Measurements from ENCODE around the gene LYPD6B. TPM values are rescaled to one million over a fixed set of nuclear protein-coding genes. Genes with fewer than 3 reads are reported as not detected.

Gene LYPD6B
- total RNA-seq, 6 experiments from 2014 or later: 18.3 to 91.5 (median 23.2) TPM

DNA sequence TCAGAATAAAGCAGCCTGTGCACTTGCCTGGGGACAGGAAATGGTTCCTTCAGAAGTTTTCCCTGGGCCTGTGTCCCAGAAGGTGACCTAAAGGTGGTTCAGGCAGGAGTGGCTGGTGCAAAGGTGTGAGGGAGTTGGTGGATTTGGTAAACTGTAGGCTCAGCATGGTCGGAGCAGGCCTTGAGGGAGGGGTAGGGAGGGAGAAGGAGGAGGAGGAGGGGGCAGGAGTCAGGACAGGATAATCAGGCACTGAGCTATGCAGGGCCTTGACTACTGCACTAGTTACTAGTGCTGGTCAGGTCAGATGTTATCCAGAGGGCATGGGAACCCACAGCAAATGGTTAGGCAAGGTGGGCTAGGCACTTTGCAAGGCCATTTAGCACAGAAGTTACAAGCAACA lies 21.3 kb downstream of the LYPD6B start:
- no peaks in the 10 kb centered on the region for H3K9me3 Mint-ChIP-seq
- H3K27ac Mint-ChIP-seq: peak overlapping the region; percentile 58; the same call in 1 of the 2 replicates
- TF ChIP-seq, protein P1, sequence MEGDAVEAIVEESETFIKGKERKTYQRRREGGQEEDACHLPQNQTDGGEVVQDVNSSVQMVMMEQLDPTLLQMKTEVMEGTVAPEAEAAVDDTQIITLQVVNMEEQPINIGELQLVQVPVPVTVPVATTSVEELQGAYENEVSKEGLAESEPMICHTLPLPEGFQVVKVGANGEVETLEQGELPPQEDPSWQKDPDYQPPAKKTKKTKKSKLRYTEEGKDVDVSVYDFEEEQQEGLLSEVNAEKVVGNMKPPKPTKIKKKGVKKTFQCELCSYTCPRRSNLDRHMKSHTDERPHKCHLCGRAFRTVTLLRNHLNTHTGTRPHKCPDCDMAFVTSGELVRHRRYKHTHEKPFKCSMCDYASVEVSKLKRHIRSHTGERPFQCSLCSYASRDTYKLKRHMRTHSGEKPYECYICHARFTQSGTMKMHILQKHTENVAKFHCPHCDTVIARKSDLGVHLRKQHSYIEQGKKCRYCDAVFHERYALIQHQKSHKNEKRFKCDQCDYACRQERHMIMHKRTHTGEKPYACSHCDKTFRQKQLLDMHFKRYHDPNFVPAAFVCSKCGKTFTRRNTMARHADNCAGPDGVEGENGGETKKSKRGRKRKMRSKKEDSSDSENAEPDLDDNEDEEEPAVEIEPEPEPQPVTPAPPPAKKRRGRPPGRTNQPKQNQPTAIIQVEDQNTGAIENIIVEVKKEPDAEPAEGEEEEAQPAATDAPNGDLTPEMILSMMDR (IDR thresholded peaks at IDR 0.05): no peak
- H3K27me3 Mint-ChIP-seq (ENCODE audit: insufficient read depth): no peaks in the 10 kb centered on the region; the same call in none of the 2 replicates
- H3K4me3 Mint-ChIP-seq: no peak overlapping the region
- peaks cover 81% of the 10 kb centered on the region for H3K4me1 Mint-ChIP-seq (ENCODE audit: low read depth)
- no peaks in the 10 kb centered on the region for H3K36me3 Mint-ChIP-seq (ENCODE audit: low read depth)
- DNase-seq: no peak

DNA sequence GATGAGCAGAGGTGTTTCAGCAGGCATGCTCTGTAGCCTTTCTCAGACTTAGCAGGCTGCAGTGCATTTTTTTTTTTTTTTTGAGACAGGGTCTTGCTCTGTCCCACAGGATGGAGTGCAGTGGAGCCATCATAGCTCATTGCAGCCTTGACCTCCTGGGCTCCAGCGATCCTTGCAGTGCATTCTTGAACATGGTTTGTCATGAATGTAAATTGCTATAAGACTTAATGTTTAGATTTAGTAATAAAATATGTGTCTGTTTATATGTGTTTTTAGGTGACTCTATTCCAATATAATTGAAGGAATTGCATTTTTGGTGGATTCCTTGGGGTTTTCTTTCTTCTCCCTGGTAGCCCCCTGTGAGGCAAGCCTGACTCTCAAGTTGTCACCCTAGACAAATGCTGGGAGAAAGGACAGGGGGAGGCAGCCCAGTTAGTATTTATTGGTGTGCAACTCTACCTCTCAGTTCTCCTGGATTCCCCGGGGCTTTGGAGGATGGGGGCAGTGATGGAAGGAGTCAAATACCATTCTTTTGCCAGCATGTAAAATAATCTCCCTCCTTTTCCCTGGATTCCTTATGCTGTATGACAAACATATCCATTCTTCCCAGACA lies 22.7 kb downstream of the LYPD6B start:
- H3K4me1 Mint-ChIP-seq (ENCODE audit: low read depth): peaks cover 78% of the 10 kb centered on the region
- no peaks in the 10 kb centered on the region for H3K36me3 Mint-ChIP-seq (ENCODE audit: low read depth)
- H3K9me3 Mint-ChIP-seq: no peaks in the 10 kb centered on the region
- no peak overlapping the region for H3K4me3 Mint-ChIP-seq
- TF ChIP-seq, protein P1 (IDR thresholded peaks at IDR 0.05): no peak
- DNase-seq: no peak
- no peaks in the 10 kb centered on the region; the same call in 1 of the 2 replicates for H3K27me3 Mint-ChIP-seq (ENCODE audit: insufficient read depth)
- H3K27ac Mint-ChIP-seq: peak overlapping the region; percentile 63; the same call in 1 of the 2 replicates

DNA sequence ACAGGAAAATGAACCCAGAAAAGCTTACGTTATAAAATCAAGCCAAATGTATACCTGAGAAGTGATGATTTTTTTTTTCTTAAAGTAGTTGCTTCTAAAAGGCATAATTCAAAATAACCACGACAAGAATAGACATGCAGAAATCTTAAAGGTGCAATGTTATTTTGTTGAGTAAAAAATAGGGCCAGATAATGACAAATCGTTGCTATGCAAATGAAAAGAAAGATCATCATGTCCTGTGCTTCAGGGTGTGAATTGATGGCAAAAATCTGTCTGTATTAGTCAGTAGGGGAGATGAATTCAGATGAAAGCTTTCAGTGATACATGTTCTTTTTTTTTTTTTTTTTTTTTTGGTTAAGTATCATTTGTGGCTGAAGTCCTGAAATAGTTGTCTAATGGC lies 24.0 kb downstream of the LYPD6B start:
- Mint-ChIP-seq H3K36me3 (ENCODE audit: low read depth) (peaks cover 6% of the 10 kb centered on the region; the same call in 1 of the 2 replicates), H3K27me3 (ENCODE audit: insufficient read depth) (peaks cover 2% of the 10 kb centered on the region; the same call in 1 of the 2 replicates), H3K9me3 (no peaks in the 10 kb centered on the region; the same call in 1 of the 2 replicates), H3K27ac (peak overlapping the region; percentile 7; the same call in 1 of the 2 replicates), H3K4me1 (ENCODE audit: low read depth) (peaks cover 73% of the 10 kb centered on the region), H3K4me3 (no peak overlapping the region)
- DNase-seq: no peak
- TF ChIP-seq, protein P1 (IDR thresholded peaks at IDR 0.05): no peak

DNA sequence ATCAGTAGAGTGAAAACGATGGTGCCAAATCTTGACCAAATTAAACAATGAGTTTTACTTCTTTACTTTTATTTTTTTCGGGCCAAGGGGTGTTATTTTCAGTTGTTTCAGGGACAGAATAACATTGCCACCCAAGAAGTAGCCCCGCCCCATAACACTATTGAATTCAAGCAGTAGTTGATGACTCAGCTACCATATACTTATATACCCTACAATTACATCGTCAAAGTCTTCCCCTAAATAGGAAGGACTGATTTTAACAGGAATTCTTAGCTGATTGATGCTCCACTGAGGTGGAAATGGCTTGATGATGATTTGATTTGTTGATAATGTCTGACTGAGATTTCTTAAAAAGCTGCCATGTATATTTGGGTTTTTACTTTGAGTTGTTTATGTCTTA lies 24.7 kb downstream of the LYPD6B start:
- Mint-ChIP-seq H3K4me3 (no peak overlapping the region), H3K36me3 (ENCODE audit: low read depth) (peaks cover 6% of the 10 kb centered on the region; the same call in 1 of the 2 replicates), H3K27me3 (ENCODE audit: insufficient read depth) (peaks cover 2% of the 10 kb centered on the region; the same call in 1 of the 2 replicates), H3K4me1 (ENCODE audit: low read depth) (peaks cover 76% of the 10 kb centered on the region), H3K27ac (peak overlapping the region; percentile 26; the same call in 1 of the 2 replicates), H3K9me3 (no peaks in the 10 kb centered on the region; the same call in 1 of the 2 replicates)
- no peak for DNase-seq
- TF ChIP-seq, protein P1 (IDR thresholded peaks at IDR 0.05): no peak

DNA sequence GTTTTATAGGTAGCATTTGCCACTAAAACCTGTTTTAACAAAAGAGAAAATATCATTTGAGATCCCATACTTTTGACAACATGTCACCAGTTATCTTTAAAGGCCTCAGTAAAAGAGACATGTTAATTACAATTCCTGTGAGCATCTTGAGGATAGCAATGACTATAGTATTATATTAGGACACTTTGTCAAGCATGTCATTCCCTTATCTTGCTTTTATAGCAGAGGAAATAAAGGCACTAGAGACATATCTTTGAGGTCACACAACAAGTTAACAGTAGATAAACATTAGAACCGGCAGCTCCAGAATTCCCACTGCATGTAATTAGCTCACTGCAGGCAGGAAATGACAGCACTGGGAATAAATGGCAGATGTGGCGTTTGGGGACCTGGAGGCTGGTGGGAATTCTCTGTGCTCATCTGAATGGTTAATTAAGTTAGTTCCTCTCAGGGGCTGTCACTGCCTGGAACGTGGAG lies 25.9 kb downstream of the LYPD6B start:
- Mint-ChIP-seq H3K36me3 (ENCODE audit: low read depth) (peaks cover 6% of the 10 kb centered on the region; the same call in 1 of the 2 replicates), H3K4me1 (ENCODE audit: low read depth) (peaks cover 82% of the 10 kb centered on the region)

More for the DNA sequence above, 25.9 kb downstream of the LYPD6B start:
- no peak for DNase-seq
- TF ChIP-seq, protein P1 (IDR thresholded peaks at IDR 0.05): no peak
- no peaks in the 10 kb centered on the region; the same call in 1 of the 2 replicates for H3K9me3 Mint-ChIP-seq
- H3K4me3 Mint-ChIP-seq: peak overlapping the region; percentile 63; the same call in 1 of the 2 replicates
- H3K27ac Mint-ChIP-seq: peak overlapping the region; percentile 95
- peaks cover 2% of the 10 kb centered on the region; the same call in 1 of the 2 replicates for H3K27me3 Mint-ChIP-seq (ENCODE audit: insufficient read depth)

Measured in HFFc6 (cell line).